GM12864 (cell line): Measurements from ENCODE around the gene SCN2B.

Source experiments
- DNase-seq: peaks from one replicate; pipeline ENCODE4 v3.0.0-alpha.2; 2011; ENCODE audit warnings: low read depth
- H3K4me3 ChIP-seq: 2 replicates; pipeline ENCODE4 v1.5.1; 2011; ENCODE audit warnings: mild to moderate bottlenecking, low read depth, low read length, control low read depth
- TF ChIP-seq, protein P1 (sequence below): IDR thresholded peaks from 2 replicates; pipeline ENCODE4 v1.5.1; 2011; ENCODE audit warnings: low read depth, mild to moderate bottlenecking, moderate library complexity, low read length, control low read depth, inconsistent platforms; ENCODE audit errors: missing control alignments

The SCN2B gene, protein sequence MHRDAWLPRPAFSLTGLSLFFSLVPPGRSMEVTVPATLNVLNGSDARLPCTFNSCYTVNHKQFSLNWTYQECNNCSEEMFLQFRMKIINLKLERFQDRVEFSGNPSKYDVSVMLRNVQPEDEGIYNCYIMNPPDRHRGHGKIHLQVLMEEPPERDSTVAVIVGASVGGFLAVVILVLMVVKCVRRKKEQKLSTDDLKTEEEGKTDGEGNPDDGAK

DNA sequence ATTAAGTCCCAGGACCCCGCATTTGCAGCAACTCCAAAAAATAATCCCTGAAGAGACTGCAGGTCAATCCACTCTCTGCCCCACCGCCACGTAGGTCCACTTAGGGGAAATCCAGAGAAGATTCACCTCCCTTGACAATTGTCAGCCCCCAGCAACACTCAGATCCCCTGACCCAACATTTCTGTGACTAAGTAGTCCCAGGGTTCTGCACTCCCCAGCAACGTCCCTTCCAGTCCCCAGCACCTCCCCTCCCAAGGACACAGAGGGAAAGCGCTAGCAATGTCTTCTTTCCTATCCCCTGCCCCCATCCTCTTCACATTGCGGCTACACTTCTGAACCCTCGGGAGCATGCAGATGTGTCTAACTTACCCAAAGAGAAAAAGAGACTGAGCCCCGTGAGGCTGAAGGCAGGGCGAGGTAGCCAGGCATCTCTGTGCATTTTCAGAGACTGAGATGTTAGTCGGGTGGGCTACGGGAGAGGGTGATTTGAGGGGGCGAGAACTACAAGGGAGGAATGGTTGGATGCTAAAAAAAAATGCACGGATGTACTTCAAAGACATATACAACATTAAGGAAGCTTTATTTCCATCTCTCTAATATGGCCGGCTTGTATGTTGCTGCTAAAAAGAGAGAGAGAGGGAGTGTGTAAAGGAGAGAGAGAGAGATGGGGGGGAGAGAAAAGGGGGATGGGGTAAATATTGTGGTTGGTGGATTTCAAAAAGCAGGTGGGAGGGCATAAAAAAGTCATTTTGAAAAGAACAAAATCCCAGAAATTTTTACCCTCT, at the start of gene SCN2B:
TSS of gene SCN2B (minus strand) at position 647 of the 785 bp plus-strand sequence. CDS start at position 439, 208 bp downstream.
- no peak within 1 kb of the TSS for H3K4me3 ChIP-seq
- no peak for DNase-seq
- TF ChIP-seq, protein P1, sequence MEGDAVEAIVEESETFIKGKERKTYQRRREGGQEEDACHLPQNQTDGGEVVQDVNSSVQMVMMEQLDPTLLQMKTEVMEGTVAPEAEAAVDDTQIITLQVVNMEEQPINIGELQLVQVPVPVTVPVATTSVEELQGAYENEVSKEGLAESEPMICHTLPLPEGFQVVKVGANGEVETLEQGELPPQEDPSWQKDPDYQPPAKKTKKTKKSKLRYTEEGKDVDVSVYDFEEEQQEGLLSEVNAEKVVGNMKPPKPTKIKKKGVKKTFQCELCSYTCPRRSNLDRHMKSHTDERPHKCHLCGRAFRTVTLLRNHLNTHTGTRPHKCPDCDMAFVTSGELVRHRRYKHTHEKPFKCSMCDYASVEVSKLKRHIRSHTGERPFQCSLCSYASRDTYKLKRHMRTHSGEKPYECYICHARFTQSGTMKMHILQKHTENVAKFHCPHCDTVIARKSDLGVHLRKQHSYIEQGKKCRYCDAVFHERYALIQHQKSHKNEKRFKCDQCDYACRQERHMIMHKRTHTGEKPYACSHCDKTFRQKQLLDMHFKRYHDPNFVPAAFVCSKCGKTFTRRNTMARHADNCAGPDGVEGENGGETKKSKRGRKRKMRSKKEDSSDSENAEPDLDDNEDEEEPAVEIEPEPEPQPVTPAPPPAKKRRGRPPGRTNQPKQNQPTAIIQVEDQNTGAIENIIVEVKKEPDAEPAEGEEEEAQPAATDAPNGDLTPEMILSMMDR, result no peak

DNA sequence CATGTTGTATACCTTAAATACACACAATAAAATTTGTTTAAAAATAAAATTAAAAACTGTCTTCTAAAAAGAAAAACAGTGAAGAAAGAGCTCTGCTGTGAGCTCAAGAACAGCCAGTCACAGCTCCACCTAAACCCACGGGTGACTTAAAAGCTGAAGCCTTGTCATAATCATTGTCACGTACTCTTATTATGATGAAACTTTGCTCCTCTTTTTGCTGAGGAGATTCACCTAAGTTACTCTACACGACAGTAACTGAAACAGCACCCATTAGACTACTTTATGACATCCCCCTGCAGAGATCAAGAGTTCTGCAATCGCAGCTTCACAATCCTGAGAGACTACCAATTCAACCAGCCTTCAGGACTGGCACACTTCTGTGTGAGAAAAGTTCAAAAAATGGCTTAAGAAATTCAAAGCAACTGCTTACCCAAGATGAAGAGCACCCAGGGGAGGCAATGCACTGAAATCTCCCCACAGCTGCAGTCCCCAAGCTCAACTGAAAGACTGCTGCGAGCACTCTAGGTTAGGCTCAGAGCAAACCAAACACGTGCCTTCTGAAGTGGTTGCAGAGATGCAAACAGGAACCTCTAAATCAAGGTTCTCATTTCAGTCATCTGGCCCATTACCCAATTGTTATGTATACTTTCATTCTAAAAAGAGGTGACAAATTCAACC, 48.2 kb upstream of the SCN2B start, which contains the start of gene JAML:
TSS of gene JAML (minus strand) at position 501 of the 678 bp plus-strand sequence. CDS start 10,145 bp downstream, outside the sequence.
- TF ChIP-seq, protein P1, result no peak
- DNase-seq, result no peak
- H3K4me3 ChIP-seq, result no peak within 1 kb of the TSS

DNA sequence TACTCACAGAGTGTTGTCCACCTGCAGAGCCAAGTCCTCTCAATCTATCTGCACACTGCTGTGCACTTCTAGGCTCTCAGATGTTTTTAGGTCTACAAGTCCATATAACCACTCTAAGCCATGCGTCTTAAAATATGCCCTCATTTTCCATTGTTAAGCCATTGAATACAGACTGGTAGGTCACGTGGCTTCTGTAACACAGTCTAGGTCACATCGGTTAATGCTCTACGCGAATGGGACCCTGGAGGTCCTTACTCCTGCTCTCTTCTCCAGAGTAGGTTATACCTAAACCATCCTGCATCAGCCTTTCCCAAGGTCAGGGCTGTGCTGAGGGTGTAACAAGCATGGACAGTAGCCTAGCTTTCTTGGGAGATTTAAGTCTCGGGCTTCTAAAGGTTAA, 47.6 kb upstream of the SCN2B start:
- no peak overlapping the region for H3K4me3 ChIP-seq
- DNase-seq, result no peak
- TF ChIP-seq, protein P1, result no peak

DNA sequence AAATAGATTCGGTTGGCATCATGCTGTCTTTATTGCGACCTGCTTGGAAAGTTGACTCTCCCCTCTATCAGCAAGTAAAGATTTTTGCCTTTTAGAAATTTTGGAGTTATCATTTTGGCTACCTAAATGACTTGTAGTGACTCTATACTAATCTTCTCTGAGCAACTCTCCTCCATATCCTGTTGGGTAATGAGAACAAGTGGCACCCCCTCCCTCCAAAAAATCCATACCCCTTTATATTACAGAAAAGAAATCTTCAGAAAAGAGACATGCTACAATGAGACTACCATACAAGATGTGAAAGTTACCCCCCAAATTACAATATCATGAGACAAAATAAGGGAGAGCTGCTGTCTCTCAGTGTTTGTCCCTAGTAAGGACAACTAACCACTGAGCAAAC, 47.1 kb upstream of the SCN2B start:
- no peak overlapping the region for H3K4me3 ChIP-seq
- TF ChIP-seq, protein P1, result no peak
- DNase-seq, result no peak

DNA sequence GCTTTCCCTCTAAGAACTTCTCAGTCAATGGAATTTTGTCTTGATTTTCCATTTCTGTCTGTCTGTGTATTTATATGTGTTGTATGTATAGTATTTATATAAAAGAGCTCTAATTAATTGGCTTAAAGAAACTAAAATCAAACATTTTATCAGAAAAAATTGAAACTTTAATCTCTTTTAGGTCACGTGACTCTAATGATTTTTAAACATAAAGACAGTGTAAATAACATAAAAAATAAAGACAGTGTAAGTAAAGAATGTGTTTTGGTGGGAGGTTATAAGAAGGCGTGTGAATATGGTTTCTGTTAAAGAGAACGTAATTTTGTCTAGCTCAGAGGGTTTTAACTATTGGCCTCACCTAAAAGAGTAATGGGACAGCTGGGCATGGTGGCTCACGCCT, 46.0 kb upstream of the SCN2B start:
- TF ChIP-seq, protein P1, result no peak
- no peak for DNase-seq
- no peak overlapping the region for H3K4me3 ChIP-seq

DNA sequence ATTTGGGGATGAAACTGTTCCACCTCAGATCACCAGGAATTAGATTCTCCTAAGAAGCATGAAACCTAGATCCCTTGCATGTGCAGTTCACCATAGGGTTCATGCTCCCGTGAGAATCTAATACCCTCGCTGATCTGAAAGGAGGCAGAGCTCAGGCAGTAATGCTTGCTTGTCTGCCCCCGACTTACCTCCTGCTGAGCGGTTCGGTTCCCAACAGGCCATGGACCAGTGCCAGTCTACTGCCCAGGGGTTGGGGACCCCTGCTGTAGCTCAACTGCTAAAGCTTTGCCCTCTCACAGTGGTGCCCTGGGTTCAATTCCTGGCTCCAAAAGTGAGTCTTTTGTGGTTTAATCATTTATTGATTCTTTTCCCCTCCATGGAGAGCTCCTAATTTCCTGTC, 45.0 kb upstream of the SCN2B start:
- DNase-seq, result no peak
- TF ChIP-seq, protein P1, result no peak
- no peak overlapping the region for H3K4me3 ChIP-seq
